Esophagus muscularis mucosa (tissue), 4 donors: ENCODE measurements around the gene CCDC91. TPM values are rescaled to one million over a fixed set of nuclear protein-coding genes. Genes with fewer than 3 reads are reported as not detected.
"Not testable (repeated sequence)": the region's sequence is repeated elsewhere in the genome, so short reads cannot be mapped to it uniquely, and the experiment has no call there.

Experiments used
- DNase-seq: peaks from one replicate; pipeline ENCODE4 v3.0.0-alpha.2; 2017; ENCODE audit errors: extremely low spot score
- H3K27ac ChIP-seq, 4 donors: fragments of 200-600 bp; sonication (generic); replicated peaks in 1 of 4; 1 replicate in 3 of 4; 2 replicates in 1 of 4; pipeline ENCODE4 v1.5.1; 2016 to 2019; ENCODE audit warnings: mild to moderate bottlenecking in 1 of 4
- H3K27me3 ChIP-seq, 4 donors: fragments of 200-600 bp; sonication (generic); one replicate each; pipeline versions ENCODE4 v1.5.1 to v1.6.0; 2016 to 2019
- H3K36me3 ChIP-seq, 4 donors: fragments of 200-600 bp; sonication (generic); one replicate each; pipeline ENCODE4 v1.5.1; 2016 to 2019
- H3K4me1 ChIP-seq, 4 donors: fragments of 200-600 bp; sonication (generic); one replicate each; pipeline ENCODE4 v1.5.1; 2016 to 2019
- H3K4me3 ChIP-seq, 4 donors: fragments of 200-600 bp; sonication (generic); 1 replicate in 2 of 4; 2 replicates in 2 of 4; pipeline ENCODE4 v1.5.1; 2016 to 2019; ENCODE audit warnings: mild to moderate bottlenecking in 4 of 4, moderate library complexity in 1 of 4
- H3K9me3 ChIP-seq, 4 donors: fragments of 200-600 bp; sonication (generic); 1 replicate in 3 of 4; 2 replicates in 1 of 4; pipeline ENCODE4 v1.5.1; 2016 to 2019
- EP300 ChIP-seq: sonication (generic); formaldehyde crosslinking; IDR thresholded peaks from one replicate; pipeline ENCODE4 v1.6.1; 2017; ENCODE audit warnings: antibody characterized with exemption
- POLR2A ChIP-seq: fragments of 450-650 bp; IDR thresholded peaks from one replicate; pipeline ENCODE4 v1.6.1; 2017; ENCODE audit warnings: antibody characterized with exemption, moderate library complexity, mild to moderate bottlenecking, low read depth
- POLR2AphosphoS5 ChIP-seq, 2 donors: sonication (generic); formaldehyde crosslinking; IDR thresholded peaks; one replicate each; pipeline ENCODE4 v1.6.1; 2017; ENCODE audit warnings: antibody characterized with exemption in 2 of 2
- WGBS: methylation state at CpG from one replicate; pipeline ENCODE4 v1.1.5; 2018; 5-methylcytosine and 5-hydroxymethylcytosine counted together
- intact Hi-C: fragments of 100-400 bp; cut with DNase I; formaldehyde crosslinking; loops from one replicate; pipeline ENCODE4 v1.15.1; 2023
- total RNA-seq, 4 donors: library from RNA; depleted of rRNA; stranded (reverse); fragments of >200 nt; gene quantifications; one replicate each; pipeline versions ENCODE4 v1.1.0 to v1.2.1, GENCODE V29; 2016
- TF ChIP-seq, protein P1 (sequence below), 3 experiments: fragments of 200-600 bp in 2 of 3; fragments of 450-650 bp in 1 of 3; sonication (generic) in 2 of 3; IDR thresholded peaks; one replicate each; pipeline ENCODE4 v1.5.1; 2017 to 2019; ENCODE audit warnings: antibody characterized with exemption in 3 of 3, mild to moderate bottlenecking in 2 of 3, moderate library complexity in 1 of 3

The CCDC91 gene
- total RNA-seq, 4 donors from 2014 or later = 51.1 to 76.4 (median 59.0) TPM

DNA sequence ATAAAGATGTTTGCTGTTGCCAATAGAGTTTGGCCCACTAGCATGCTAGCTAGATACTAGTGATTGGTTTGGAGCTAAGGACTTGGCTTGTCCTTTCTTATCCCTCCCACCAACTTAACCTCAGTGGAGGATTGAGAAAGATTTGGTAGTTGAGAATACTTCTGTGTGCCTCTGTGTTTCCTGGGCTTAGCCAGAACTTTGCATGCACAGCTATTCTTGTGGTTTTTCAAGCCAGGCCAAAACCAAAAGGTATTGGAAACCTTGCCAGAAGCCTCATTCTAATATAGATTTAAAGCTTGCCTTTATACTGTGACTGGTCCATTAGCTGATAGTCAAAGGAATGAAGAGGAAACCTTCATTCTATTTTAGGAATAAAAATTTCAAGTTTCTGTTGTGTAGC, 188.5 kb downstream of the CCDC91 start:
- no peaks in the 10 kb centered on the region for H3K36me3 ChIP-seq
- intact Hi-C loops = no loop called here
- no peak for DNase-seq
- no peaks in the 10 kb centered on the region for H3K9me3 ChIP-seq
- no peak overlapping the region for H3K4me3 ChIP-seq
- no peaks in the 10 kb centered on the region for H3K27me3 ChIP-seq
- no peak for TF ChIP-seq POLR2AphosphoS5 (IDR thresholded peaks at IDR 0.05)
- TF ChIP-seq POLR2A = no peak
- TF ChIP-seq, protein P1, sequence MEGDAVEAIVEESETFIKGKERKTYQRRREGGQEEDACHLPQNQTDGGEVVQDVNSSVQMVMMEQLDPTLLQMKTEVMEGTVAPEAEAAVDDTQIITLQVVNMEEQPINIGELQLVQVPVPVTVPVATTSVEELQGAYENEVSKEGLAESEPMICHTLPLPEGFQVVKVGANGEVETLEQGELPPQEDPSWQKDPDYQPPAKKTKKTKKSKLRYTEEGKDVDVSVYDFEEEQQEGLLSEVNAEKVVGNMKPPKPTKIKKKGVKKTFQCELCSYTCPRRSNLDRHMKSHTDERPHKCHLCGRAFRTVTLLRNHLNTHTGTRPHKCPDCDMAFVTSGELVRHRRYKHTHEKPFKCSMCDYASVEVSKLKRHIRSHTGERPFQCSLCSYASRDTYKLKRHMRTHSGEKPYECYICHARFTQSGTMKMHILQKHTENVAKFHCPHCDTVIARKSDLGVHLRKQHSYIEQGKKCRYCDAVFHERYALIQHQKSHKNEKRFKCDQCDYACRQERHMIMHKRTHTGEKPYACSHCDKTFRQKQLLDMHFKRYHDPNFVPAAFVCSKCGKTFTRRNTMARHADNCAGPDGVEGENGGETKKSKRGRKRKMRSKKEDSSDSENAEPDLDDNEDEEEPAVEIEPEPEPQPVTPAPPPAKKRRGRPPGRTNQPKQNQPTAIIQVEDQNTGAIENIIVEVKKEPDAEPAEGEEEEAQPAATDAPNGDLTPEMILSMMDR (IDR thresholded peaks at IDR 0.05) = no peak
- TF ChIP-seq EP300 = no peak
- H3K4me1 ChIP-seq = peaks cover 0 to 11% (median 5%) of the 10 kb centered on the region in 4 donors
- H3K27ac ChIP-seq = no peak overlapping the region

DNA sequence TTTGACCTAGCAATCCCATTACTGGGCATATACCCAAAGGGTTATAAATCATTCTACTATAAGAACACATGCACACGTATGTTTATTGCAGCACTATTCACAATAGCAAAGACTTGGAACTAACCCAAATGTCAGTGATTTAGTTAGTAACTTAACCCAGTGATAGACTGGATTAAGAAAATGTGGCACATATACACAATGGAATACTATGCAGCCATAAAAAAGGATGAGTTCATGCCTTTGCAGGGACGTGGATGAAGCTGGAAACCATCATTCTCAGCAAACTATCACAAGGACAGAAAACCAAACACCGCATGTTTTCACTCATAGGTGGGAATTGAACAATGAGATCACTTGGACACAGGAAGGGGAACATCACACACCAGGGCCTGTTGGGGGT, 189.5 kb downstream of the CCDC91 start:
- H3K27ac ChIP-seq, intact Hi-C loops, DNase-seq, H3K9me3 ChIP-seq, H3K27me3 ChIP-seq, H3K36me3 ChIP-seq, H3K4me1 ChIP-seq, H3K4me3 ChIP-seq: not testable (repeated sequence)
- 90% methylated on average over 3 of the region's 3 CpGs for WGBS

DNA sequence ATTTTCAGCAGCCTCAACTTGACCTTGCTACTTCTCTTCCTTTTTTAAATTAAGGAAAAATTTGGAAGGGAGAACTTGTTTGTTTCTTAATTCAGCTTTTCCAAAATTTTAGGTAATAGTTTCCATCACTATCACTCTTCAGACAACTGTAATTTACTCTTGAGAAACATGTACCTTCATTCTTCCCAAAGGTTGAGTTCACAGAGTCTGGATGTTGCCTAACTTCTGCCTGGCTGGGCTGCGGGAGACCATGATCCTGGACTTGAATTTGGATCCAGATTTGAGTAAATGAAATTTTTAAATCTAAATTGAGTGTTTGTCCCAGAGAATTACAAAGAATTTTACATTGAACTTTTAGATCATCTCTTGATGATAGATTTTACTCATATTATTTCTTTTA, 193.1 kb downstream of the CCDC91 start:
- Histone ChIP-seq H3K27ac (no peak overlapping the region), H3K36me3 (no peaks in the 10 kb centered on the region), H3K27me3 (no peaks in the 10 kb centered on the region), H3K4me3 (no peak overlapping the region), H3K4me1 (no peaks in the 10 kb centered on the region), H3K9me3 (no peaks in the 10 kb centered on the region)
- 95% methylated on average over 1 of the region's 1 CpG for WGBS
- no peak for DNase-seq
- intact Hi-C loops = no loop called here
- TF ChIP-seq EP300 (no peak), POLR2AphosphoS5 (IDR thresholded peaks at IDR 0.05) (no peak), POLR2A (no peak)
- TF ChIP-seq, protein P1 (IDR thresholded peaks at IDR 0.05) = no peak

DNA sequence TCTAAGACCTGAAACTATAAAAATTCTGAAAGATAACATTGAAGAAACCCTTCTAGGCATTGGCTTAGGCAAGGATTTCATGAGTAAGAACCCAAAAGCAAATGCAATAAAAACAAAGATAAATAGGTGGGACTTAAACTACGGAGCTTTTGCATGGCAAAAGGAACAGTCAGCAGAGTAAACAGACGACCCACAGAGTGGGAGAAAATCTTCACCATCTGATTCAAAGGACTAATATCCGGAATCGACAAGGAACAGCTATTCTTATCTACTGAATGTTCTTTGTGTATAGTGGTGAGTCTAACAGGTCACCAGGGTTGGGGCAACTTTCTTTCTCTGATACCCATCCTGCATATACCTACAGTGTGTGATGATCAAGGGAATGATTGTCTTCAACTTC, 198.6 kb downstream of the CCDC91 start:
- DNase-seq = no peak
- Histone ChIP-seq H3K9me3 (no peaks in the 10 kb centered on the region), H3K4me1 (peaks cover 8 to 15% (median 13%) of the 10 kb centered on the region in 4 donors), H3K27me3 (no peaks in the 10 kb centered on the region), H3K4me3 (no peak overlapping the region), H3K27ac (no peak overlapping the region), H3K36me3 (no peaks in the 10 kb centered on the region)
- no peak for TF ChIP-seq POLR2AphosphoS5 (IDR thresholded peaks at IDR 0.05)
- TF ChIP-seq, protein P1 (IDR thresholded peaks at IDR 0.05) = no peak
- TF ChIP-seq EP300 = no peak
- no peak for TF ChIP-seq POLR2A
- WGBS = 76% methylated on average over 4 of the region's 4 CpGs
- intact Hi-C loops = no loop called here

DNA sequence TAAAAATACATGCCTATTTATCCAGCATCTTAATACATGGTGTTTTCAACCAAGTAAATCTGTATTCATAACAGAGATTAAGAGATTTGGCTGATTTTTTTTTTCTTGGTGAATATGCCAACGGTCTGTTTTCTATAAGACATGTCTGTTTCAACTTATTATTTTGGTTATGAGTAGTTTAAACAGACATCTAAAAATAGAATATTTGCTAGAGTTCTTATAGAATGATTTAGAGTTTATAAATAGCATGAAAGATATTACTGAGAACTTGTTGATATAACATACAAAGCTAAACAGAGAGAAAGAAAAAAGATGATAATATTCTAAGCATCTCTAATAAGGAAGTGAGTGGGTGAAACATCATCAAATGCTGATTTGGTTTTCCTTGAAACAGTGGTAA, 199.9 kb downstream of the CCDC91 start:
- H3K36me3 ChIP-seq = peaks cover 0 to 2% (median 0%) of the 10 kb centered on the region in 4 donors
- intact Hi-C loops = no loop called here
- no peaks in the 10 kb centered on the region for H3K9me3 ChIP-seq
- H3K4me1 ChIP-seq = peaks cover 8 to 15% (median 13%) of the 10 kb centered on the region in 4 donors
- H3K27ac ChIP-seq = no peak overlapping the region
- no peak for DNase-seq
- H3K27me3 ChIP-seq = no peaks in the 10 kb centered on the region
- WGBS = 44% methylated on average over 1 of the region's 1 CpG
- no peak for TF ChIP-seq POLR2AphosphoS5 (IDR thresholded peaks at IDR 0.05)
- TF ChIP-seq, protein P1 (IDR thresholded peaks at IDR 0.05) = no peak
- TF ChIP-seq EP300 = no peak
- no peak for TF ChIP-seq POLR2A
- no peak overlapping the region for H3K4me3 ChIP-seq
